COLO829 (cell line): ENCODE results near the gene KLHL25.

ENCODE experiments used
- DNase-seq: peaks from one replicate; pipeline ENCODE4 v3.0.0; 2012; ENCODE audit warnings: low spot score

Gene KLHL25

GRCh38 chr15:85745023-85745422 lies 49.7 kb downstream of the KLHL25 start:
- DNase-seq: no peak

- no peak for DNase-seq
Observed at GRCh38 chr15:85744579-85744978, 50.1 kb downstream of the KLHL25 start.

- no peak for DNase-seq
Observed at GRCh38 chr15:85743392-85744055, 51.2 kb downstream of the KLHL25 start.

GRCh38 chr15:85742186-85742821 lies 52.4 kb downstream of the KLHL25 start:
- DNase-seq: no peak

- no peak for DNase-seq
Observed at GRCh38 chr15:85741662-85742061, 53.1 kb downstream of the KLHL25 start.

GRCh38 chr15:85741021-85741421 lies 53.7 kb downstream of the KLHL25 start:
- no peak for DNase-seq

- DNase-seq: no peak
Observed at GRCh38 chr15:85737061-85737460, 57.7 kb downstream of the KLHL25 start.

GRCh38 chr15:85733416-85733815 lies 61.3 kb downstream of the KLHL25 start:
- no peak for DNase-seq

- DNase-seq: peak; percentile 85
Observed at GRCh38 chr15:85730001-85730820, 64.5 kb downstream of the KLHL25 start.

- DNase-seq: no peak
Observed at GRCh38 chr15:85727068-85727467, 67.7 kb downstream of the KLHL25 start.

GRCh38 chr15:85726454-85726853 lies 68.3 kb downstream of the KLHL25 start:
- DNase-seq: no peak

GRCh38 chr15:85725564-85725963 lies 69.2 kb downstream of the KLHL25 start:
- no peak for DNase-seq

- no peak for DNase-seq
Observed at GRCh38 chr15:85725019-85725418, 69.7 kb downstream of the KLHL25 start.

- DNase-seq: no peak
Observed at GRCh38 chr15:85723960-85724945, 70.5 kb downstream of the KLHL25 start.

GRCh38 chr15:85722374-85723152 lies 72.2 kb downstream of the KLHL25 start:
- no peak for DNase-seq

GRCh38 chr15:85718981-85719380 lies 75.7 kb downstream of the KLHL25 start:
- no peak for DNase-seq

- DNase-seq: no peak
Observed at GRCh38 chr15:85718271-85718971, 76.3 kb downstream of the KLHL25 start.

- DNase-seq: no peak
Observed at GRCh38 chr15:85717212-85717611, 77.5 kb downstream of the KLHL25 start.

GRCh38 chr15:85716261-85716660 lies 78.5 kb downstream of the KLHL25 start:
- DNase-seq: no peak

GRCh38 chr15:85711580-85712192 lies 83.0 kb downstream of the KLHL25 start:
- no peak for DNase-seq
